GM23338 (cell line): ENCODE data around the gene COL5A2.

ENCODE experiments used
- CREB1 ChIP-seq: fragments of 250-450 bp; sonication (Bioruptor Pico); IDR thresholded peaks from 2 replicates; pipeline ENCODE4 v1.5.0; 2020; ENCODE audit warnings: low read depth, mild to moderate bottlenecking, moderate library complexity
- EZH2 ChIP-seq: fragments of 200-600 bp; sonication (generic); IDR thresholded peaks from one replicate; pipeline ENCODE4 v1.8.0; 2017; ENCODE audit warnings: antibody characterized with exemption, mild to moderate bottlenecking, low read depth; ENCODE audit not compliant: unreplicated experiment
- EZH2phosphoT487 ChIP-seq: fragments of 200-600 bp; sonication (generic); IDR thresholded peaks from one replicate; pipeline ENCODE4 v1.8.1; 2018; ENCODE audit warnings: antibody characterized with exemption; ENCODE audit not compliant: unreplicated experiment
- JUNB ChIP-seq: IDR thresholded peaks from one replicate; pipeline ENCODE4 v1.6.1; 2016; ENCODE audit warnings: antibody characterized with exemption; ENCODE audit not compliant: unreplicated experiment
- NANOG ChIP-seq: IDR thresholded peaks from 2 replicates; pipeline ENCODE4 v1.6.1; 2016; ENCODE audit warnings: antibody characterized with exemption, borderline replicate concordance
- POLR2AphosphoS5 ChIP-seq: IDR thresholded peaks from 2 replicates; pipeline ENCODE4 v1.6.1; 2016; ENCODE audit warnings: antibody characterized with exemption, low read depth
- STAT1 ChIP-seq: IDR thresholded peaks from one replicate; pipeline ENCODE4 v1.6.1; 2016; ENCODE audit warnings: antibody characterized with exemption; ENCODE audit not compliant: unreplicated experiment
- ZNF114 ChIP-seq: fragments of 250-450 bp; sonication (Bioruptor Pico); IDR thresholded peaks from 2 replicates; pipeline ENCODE4 v1.5.0; 2020; ENCODE audit warnings: mild to moderate bottlenecking, moderate library complexity
- ZNF331 ChIP-seq: fragments of 250-450 bp; sonication (Bioruptor Pico); IDR thresholded peaks from 2 replicates; pipeline ENCODE4 v1.5.0; 2020; ENCODE audit warnings: low read depth, mild to moderate bottlenecking, moderate library complexity
- TF ChIP-seq, protein P1 (sequence below), 2 experiments: fragments of 200-600 bp in 1 of 2; sonication (generic) in 1 of 2; conservative IDR thresholded peaks; 2 replicates each; pipeline versions ENCODE4 v1.5.1 to v1.6.1; 2016 to 2017; ENCODE audit warnings: antibody characterized with exemption in 2 of 2, low read depth in 2 of 2, mild to moderate bottlenecking in 2 of 2, moderate library complexity in 1 of 2
- TF ChIP-seq, protein P2 (sequence below): IDR thresholded peaks from 2 replicates; pipeline ENCODE4 v1.6.1; 2016; ENCODE audit warnings: antibody characterized with exemption
- TF ChIP-seq, protein P3 (sequence below): IDR thresholded peaks from one replicate; pipeline ENCODE4 v1.6.1; 2018; ENCODE audit warnings: antibody characterized with exemption; ENCODE audit not compliant: unreplicated experiment
- TF ChIP-seq, protein P4 (sequence below): fragments of 250-450 bp; sonication (Bioruptor Pico); IDR thresholded peaks from 2 replicates; pipeline ENCODE4 v1.5.0; 2020; ENCODE audit warnings: mild to moderate bottlenecking, moderate library complexity

DNA sequence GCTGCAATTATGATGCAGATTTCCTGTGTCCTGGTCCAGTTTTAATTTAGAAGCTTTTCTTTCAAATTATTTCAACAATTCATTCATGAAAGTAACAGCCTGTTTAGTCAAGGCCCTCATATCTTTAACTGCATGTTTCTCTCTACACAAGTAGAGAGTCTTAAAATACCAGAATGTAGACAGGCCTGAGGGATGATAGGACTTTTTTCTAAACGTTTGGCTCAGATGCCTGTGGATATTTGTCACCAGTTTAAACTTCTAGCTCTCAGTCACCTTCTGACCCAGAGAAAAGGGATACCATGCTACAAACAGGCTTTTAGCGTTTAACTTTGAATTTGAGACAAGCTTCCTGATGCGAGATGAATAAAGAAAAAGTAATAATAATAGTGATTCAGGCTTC, 15.7 kb downstream of the COL5A2 start:
- TF ChIP-seq, protein P1, sequence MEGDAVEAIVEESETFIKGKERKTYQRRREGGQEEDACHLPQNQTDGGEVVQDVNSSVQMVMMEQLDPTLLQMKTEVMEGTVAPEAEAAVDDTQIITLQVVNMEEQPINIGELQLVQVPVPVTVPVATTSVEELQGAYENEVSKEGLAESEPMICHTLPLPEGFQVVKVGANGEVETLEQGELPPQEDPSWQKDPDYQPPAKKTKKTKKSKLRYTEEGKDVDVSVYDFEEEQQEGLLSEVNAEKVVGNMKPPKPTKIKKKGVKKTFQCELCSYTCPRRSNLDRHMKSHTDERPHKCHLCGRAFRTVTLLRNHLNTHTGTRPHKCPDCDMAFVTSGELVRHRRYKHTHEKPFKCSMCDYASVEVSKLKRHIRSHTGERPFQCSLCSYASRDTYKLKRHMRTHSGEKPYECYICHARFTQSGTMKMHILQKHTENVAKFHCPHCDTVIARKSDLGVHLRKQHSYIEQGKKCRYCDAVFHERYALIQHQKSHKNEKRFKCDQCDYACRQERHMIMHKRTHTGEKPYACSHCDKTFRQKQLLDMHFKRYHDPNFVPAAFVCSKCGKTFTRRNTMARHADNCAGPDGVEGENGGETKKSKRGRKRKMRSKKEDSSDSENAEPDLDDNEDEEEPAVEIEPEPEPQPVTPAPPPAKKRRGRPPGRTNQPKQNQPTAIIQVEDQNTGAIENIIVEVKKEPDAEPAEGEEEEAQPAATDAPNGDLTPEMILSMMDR (conservative IDR thresholded peaks at IDR 0.05; ENCODE audit: low read depth in 2 of 2) = no peak
- TF ChIP-seq EZH2 = no peak
- no peak for TF ChIP-seq NANOG
- no peak for TF ChIP-seq POLR2AphosphoS5
- TF ChIP-seq, protein P2, sequence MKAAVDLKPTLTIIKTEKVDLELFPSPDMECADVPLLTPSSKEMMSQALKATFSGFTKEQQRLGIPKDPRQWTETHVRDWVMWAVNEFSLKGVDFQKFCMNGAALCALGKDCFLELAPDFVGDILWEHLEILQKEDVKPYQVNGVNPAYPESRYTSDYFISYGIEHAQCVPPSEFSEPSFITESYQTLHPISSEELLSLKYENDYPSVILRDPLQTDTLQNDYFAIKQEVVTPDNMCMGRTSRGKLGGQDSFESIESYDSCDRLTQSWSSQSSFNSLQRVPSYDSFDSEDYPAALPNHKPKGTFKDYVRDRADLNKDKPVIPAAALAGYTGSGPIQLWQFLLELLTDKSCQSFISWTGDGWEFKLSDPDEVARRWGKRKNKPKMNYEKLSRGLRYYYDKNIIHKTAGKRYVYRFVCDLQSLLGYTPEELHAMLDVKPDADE = no peak
- no peak for TF ChIP-seq CREB1 (CRISPR knock-in tag)
- TF ChIP-seq, protein P3, sequence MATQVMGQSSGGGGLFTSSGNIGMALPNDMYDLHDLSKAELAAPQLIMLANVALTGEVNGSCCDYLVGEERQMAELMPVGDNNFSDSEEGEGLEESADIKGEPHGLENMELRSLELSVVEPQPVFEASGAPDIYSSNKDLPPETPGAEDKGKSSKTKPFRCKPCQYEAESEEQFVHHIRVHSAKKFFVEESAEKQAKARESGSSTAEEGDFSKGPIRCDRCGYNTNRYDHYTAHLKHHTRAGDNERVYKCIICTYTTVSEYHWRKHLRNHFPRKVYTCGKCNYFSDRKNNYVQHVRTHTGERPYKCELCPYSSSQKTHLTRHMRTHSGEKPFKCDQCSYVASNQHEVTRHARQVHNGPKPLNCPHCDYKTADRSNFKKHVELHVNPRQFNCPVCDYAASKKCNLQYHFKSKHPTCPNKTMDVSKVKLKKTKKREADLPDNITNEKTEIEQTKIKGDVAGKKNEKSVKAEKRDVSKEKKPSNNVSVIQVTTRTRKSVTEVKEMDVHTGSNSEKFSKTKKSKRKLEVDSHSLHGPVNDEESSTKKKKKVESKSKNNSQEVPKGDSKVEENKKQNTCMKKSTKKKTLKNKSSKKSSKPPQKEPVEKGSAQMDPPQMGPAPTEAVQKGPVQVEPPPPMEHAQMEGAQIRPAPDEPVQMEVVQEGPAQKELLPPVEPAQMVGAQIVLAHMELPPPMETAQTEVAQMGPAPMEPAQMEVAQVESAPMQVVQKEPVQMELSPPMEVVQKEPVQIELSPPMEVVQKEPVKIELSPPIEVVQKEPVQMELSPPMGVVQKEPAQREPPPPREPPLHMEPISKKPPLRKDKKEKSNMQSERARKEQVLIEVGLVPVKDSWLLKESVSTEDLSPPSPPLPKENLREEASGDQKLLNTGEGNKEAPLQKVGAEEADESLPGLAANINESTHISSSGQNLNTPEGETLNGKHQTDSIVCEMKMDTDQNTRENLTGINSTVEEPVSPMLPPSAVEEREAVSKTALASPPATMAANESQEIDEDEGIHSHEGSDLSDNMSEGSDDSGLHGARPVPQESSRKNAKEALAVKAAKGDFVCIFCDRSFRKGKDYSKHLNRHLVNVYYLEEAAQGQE = no peak
- no peak for TF ChIP-seq EZH2phosphoT487
- TF ChIP-seq STAT1 = no peak
- TF ChIP-seq ZNF114 (CRISPR knock-in tag) = no peak
- TF ChIP-seq JUNB = no peak
- TF ChIP-seq ZNF331 (CRISPR knock-in tag) = no peak
- TF ChIP-seq, protein P4, sequence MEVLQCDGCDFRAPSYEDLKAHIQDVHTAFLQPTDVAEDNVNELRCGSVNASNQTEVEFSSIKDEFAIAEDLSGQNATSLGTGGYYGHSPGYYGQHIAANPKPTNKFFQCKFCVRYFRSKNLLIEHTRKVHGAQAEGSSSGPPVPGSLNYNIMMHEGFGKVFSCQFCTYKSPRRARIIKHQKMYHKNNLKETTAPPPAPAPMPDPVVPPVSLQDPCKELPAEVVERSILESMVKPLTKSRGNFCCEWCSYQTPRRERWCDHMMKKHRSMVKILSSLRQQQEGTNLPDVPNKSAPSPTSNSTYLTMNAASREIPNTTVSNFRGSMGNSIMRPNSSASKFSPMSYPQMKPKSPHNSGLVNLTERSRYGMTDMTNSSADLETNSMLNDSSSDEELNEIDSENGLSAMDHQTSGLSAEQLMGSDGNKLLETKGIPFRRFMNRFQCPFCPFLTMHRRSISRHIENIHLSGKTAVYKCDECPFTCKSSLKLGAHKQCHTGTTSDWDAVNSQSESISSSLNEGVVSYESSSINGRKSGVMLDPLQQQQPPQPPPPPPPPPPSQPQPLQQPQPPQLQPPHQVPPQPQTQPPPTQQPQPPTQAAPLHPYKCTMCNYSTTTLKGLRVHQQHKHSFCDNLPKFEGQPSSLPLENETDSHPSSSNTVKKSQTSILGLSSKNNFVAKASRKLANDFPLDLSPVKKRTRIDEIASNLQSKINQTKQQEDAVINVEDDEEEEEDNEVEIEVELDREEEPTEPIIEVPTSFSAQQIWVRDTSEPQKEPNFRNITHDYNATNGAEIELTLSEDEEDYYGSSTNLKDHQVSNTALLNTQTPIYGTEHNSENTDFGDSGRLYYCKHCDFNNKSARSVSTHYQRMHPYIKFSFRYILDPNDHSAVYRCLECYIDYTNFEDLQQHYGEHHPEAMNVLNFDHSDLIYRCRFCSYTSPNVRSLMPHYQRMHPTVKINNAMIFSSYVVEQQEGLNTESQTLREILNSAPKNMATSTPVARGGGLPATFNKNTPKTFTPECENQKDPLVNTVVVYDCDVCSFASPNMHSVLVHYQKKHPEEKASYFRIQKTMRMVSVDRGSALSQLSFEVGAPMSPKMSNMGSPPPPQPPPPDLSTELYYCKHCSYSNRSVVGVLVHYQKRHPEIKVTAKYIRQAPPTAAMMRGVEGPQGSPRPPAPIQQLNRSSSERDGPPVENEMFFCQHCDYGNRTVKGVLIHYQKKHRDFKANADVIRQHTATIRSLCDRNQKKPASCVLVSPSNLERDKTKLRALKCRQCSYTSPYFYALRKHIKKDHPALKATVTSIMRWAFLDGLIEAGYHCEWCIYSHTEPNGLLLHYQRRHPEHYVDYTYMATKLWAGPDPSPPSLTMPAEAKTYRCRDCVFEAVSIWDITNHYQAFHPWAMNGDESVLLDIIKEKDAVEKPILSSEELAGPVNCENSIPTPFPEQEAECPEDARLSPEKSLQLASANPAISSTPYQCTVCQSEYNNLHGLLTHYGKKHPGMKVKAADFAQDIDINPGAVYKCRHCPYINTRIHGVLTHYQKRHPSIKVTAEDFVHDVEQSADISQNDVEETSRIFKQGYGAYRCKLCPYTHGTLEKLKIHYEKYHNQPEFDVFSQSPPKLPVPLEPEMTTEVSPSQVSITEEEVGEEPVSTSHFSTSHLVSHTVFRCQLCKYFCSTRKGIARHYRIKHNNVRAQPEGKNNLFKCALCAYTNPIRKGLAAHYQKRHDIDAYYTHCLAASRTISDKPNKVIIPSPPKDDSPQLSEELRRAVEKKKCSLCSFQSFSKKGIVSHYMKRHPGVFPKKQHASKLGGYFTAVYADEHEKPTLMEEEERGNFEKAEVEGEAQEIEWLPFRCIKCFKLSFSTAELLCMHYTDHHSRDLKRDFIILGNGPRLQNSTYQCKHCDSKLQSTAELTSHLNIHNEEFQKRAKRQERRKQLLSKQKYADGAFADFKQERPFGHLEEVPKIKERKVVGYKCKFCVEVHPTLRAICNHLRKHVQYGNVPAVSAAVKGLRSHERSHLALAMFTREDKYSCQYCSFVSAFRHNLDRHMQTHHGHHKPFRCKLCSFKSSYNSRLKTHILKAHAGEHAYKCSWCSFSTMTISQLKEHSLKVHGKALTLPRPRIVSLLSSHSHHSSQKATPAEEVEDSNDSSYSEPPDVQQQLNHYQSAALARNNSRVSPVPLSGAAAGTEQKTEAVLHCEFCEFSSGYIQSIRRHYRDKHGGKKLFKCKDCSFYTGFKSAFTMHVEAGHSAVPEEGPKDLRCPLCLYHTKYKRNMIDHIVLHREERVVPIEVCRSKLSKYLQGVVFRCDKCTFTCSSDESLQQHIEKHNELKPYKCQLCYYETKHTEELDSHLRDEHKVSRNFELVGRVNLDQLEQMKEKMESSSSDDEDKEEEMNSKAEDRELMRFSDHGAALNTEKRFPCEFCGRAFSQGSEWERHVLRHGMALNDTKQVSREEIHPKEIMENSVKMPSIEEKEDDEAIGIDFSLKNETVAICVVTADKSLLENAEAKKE = no peak
